GM21367 (cell line): Measurements from ENCODE around the gene PSMG1.
"Not testable (repeated sequence)": the region's sequence is repeated elsewhere in the genome, so short reads cannot be mapped to it uniquely, and the experiment has no call there.

Source experiments
- ATAC-seq: cut with Tn5 transposase; IDR thresholded peaks from one replicate; pipeline ENCODE4 v1.9.1; 2021; ENCODE audit not compliant: unreplicated experiment

Gene PSMG1

GRCh38 chr21:39183272-39184049 lies at the start of gene PSMG1:
Gene PSMG1, minus strand, starts transcription at chr21:39183451. Its CDS starts 66 bp downstream, at chr21:39183385.
- ATAC-seq, result peak; percentile 77

DNA sequence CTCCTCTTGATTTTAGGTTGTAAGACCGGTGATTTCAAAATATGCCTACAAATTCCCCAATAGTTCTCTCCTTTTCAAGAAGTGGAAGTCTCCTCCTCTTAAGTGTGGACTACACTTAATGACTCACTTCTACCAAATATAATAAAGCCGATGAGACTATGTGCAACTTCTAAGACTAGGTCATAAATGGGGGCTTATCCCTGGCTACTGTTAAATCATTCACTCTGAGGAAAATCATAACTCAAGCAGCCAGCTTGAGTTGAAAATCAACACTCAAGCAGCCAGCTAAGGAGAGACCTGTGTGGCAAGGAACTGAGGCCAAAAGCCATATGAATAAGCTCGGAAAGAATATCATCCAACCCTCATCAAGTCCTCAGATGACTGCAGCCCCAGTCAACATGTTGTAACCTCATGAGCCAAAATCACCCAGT lies 49.6 kb upstream of the PSMG1 start:
- no peak for ATAC-seq

GRCh38 chr21:39224930-39225329 lies 41.7 kb upstream of the PSMG1 start:
- no peak for ATAC-seq

DNA sequence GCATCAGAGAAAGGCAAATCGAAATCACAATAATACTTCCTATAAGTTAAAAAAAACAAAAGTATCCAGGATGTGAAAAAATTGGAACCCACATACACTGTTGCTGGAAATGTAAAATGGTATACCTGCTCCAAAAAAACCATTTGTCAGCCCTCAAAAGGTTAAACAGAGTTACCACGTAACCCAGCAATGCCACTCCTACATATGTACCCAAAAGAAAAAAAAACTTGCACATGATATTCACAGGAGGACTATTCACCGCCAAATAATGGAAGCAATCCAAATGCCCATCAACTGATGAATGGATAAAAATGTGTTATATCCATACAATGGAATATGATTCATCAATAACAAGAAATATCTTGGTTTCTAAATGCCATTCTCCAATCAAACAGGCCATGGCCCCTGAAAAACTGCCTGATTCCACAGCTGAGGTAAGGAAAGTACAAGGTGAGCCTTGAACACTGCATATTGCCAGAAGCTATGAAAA lies 38.8 kb upstream of the PSMG1 start:
- no peak for ATAC-seq

GRCh38 chr21:39221282-39221996 lies 38.2 kb upstream of the PSMG1 start:
- no peak for ATAC-seq

- ATAC-seq, result not testable (repeated sequence)
Measured at GRCh38 chr21:39220875-39221274, 37.6 kb upstream of the PSMG1 start.

GRCh38 chr21:39220150-39220549 lies 36.9 kb upstream of the PSMG1 start:
- ATAC-seq, result no peak

DNA sequence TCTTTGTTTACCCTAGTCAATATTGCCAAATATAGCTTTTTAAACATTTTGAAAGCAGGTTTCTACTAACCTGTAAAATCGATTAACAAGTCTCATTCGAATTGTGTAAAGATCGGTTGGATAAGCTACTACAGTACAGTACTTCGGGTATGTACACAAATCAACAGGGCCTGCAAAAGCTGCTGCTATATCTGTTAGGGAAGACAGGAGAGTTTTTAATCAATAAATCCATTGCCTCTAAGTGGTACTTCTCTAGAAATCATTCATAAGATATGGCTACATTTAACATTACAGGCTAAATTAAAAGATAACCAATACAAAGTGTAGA lies 34.8 kb upstream of the PSMG1 start:
- no peak for ATAC-seq

DNA sequence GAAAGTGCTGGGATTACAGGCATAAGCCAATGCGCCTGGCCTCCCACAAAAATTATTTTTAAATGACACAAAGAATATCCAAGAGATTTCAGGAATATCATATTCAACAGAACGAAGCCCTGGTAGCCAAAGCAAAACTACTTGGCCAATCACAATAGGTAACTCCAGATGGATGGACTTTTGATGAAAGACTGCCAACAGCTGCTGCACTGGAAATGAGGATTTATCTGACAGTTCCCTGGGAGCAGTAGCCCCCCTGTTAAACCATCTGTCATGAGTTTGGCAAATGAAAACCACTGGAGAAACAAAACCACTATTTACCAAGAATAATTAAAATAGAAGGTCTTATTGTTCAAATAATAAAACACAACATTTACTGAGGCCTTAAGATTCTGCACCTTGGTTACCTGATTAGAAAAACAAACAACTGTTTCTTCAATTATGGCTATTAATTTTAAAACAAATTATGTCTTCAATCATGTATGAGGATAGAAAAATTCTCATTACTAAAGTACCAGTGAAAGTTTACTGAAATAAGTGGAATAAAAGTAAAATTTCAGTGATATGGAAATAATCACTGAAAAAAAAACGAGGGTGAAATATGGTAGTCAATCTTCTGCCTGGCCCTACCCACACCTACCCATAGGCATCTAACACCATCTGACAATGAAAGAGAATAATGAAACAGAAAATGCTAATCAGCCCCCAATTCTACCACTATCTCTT lies 34.3 kb upstream of the PSMG1 start:
- ATAC-seq, result no peak

DNA sequence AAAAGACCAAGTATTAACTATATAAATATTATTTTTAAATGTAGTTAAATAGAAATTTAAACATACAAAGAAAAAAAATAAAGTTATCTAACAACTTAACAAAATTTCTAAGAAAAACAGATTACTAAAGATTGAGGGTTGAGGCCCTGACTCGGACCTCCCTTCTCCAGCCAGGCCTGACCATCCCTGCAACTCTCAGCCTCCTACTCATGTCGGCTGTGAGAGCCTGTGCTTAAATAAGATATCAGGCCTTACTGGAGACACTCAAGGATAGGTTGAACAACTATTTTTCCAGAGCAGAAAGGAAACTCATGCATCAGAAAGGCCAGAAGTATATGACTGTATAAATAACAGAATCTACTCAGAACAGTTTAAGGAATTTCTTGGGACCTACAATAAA lies 33.0 kb upstream of the PSMG1 start:
- ATAC-seq, result no peak

GRCh38 chr21:39215078-39215477 lies 31.8 kb upstream of the PSMG1 start:
- no peak for ATAC-seq

- no peak for ATAC-seq
Measured at GRCh38 chr21:39209334-39209688, 26.1 kb upstream of the PSMG1 start.

- no peak for ATAC-seq
Measured at GRCh38 chr21:39208624-39209333, 25.5 kb upstream of the PSMG1 start.

GRCh38 chr21:39204134-39204533 lies 20.9 kb upstream of the PSMG1 start:
- ATAC-seq, result no peak

DNA sequence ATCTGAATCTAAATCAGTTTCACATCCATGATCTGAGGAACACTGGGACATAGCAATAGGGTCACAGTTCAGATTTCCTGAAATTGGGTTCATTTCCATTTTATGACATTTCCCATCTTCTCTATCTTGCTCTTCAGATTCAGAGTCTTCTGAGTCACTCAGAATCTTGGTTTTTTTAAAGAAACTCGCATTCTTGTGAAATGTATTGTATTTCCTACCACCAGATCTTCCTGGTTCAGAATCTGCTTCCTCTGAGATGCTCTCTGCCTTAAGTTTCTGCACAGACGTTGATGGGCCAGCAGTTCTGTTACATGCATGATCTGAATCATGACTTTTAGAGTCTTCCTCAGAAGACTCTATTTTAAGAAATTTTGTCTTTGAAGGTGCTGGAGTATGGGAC lies 15.5 kb upstream of the PSMG1 start:
- no peak for ATAC-seq

GRCh38 chr21:39197448-39198233 lies 14.4 kb upstream of the PSMG1 start:
- ATAC-seq, result no peak

DNA sequence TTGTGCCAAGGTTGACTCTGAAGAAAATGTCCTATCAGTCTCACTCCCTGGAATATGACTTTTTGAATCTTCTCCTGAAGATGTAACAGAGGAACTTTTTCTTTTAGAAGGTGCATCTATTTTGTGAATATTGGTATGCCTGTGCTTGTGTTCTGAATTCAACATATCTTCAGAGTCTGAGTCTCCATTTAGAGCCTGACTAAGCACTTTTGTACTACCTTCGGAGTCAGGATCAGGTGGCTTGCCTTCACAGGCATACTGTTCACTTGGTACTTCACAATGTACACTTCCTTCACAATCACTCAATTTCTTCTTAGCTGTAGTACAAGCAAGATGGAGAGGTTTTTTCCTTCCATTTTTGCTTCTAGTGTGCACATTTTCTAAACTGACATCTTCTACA lies 13.6 kb upstream of the PSMG1 start:
- no peak for ATAC-seq

DNA sequence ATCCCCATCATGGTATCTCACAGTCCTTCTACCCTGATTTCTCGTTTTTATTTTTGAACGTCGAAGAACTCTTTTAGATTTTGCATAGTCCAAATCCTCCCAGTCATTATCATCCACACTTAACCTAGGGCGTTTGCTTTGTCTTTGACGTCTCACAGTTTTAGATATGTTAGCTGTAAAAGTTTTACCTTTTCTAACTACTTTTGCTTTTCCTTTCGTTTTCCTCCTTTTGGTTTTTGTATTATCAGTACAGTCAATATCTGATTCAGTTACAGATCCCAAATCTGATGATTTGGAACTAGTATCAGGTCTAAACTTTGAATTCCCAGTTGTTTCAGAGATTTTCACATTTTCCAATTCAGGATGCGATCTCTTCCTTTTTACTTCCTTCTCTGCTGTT lies 13.1 kb upstream of the PSMG1 start:
- no peak for ATAC-seq

GRCh38 chr21:39193380-39193779 lies 10.1 kb upstream of the PSMG1 start:
- no peak for ATAC-seq

GRCh38 chr21:39189857-39190604 lies 6.8 kb upstream of the PSMG1 start:
- no peak for ATAC-seq
